CD4-positive, alpha-beta T cell treated with Interleukin-15 for 1 hour (primary cell): Measurements from ENCODE around the gene STARD5.
"Not testable (repeated sequence)": the region's sequence is repeated elsewhere in the genome, so short reads cannot be mapped to it uniquely, and the experiment has no call there.

ENCODE experiments used
- DNase-seq: peaks from one replicate; pipeline ENCODE4 v3.0.0-alpha.2; 2020

Gene STARD5

DNA sequence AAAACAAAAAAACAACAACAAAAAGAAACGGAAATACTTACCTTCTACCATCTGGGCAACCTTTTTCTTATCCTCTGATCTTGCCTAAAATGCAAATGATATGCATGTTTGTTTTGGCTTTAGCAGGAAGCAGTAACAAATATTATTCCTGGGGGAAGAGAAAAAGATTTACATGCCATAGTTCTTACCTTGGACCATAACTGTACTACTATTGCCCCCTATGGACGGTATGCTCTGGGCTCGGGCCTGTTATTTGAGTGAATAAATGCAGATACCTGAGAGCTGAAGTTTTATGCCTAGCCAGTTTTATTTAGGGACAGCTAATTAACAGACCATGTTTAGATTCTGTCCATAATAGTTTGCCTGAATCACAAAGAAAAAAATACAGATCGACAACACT is 12.6 kb upstream of the STARD5 start:
- DNase-seq = peak; percentile 53

DNA sequence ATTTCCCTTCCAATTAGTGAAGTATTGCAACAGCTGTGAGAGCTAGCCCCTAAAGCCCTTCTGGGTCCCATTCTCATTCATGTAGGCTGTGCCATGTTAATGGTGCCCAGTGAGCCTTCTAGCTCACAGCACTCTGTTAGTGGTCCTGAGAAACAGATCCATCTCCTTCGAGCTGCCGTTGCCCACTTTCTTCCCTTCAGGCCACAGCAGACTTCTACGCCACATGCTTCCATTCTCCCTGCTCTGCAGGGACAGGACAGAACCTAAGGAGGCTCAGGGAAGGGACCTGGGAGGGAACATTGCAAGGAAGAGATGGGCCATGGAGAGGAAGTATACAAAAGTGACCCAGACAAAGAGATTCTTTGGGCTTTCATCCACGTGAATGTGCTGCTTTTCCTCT is 11.7 kb upstream of the STARD5 start:
- no peak for DNase-seq

DNA sequence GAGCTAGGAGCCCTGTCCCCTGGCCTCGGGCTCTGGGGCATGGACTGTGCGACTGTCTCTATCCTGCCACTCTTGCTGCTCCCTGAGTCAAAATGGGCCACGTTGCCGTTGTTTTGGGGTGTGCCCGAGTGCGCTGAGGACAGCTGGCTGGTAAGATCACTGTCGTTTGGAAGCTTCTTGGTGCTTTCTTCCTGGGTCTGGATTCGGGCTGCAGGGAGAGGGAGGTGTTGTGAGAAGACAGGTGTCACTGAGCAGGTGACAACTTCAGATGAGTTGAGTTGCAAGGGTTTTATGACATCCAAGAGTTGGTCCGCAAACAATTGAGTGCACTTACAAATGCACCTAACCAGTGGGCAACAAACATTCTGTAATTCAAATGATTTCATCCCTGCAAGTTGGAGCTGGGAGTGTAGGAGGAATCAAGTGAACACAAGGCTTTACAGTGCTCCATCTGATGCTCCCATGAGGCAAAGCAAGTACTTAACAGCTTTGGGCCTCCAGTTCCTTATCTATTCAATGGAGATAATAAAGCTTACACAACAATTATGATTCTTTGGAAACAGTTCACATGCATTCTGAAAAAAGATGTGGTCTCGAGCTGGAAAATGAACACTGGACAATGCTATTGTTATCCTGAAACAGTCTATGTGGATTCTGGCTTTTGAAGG is 11.0 kb upstream of the STARD5 start:
- DNase-seq = no peak

DNA sequence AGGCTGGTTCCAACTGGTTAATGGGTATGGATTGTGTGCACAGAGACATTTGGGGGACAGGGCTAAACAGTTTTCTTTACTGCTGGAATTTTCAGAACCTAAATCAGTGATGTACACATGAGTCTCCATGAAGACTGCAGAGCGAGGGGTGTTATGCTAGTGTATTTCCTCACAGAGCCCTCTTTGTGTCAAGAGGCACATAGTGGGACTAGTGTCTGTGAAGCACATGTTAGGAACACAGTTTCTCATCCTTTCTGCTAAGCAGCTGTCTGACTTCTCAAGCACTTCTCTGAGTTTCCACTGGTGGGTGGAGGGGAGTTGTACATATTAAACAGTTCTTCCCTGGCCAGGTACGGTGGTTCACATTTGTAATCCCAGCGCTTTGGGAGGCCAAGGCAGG is 9.4 kb upstream of the STARD5 start:
- DNase-seq = no peak

DNA sequence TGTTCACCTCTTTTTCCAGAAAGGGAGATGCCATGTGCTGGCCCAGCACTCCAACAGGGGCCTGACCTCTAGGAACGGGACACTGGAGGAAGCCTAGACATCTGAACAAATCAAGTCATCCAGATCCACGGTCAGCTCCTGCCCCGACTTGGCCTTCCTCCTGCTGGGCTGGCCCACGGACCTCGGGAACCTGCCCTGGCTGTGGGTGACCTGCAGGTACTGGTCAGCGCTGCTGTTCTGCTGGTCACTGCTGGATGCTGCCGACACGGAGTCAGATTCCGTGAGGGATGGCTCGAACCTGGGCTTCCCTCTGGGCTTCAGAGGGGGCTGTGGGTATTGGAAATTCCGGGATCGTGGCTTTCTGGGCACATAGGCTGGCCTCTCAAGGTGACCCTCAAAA is 8.4 kb upstream of the STARD5 start:
- DNase-seq = no peak

DNA sequence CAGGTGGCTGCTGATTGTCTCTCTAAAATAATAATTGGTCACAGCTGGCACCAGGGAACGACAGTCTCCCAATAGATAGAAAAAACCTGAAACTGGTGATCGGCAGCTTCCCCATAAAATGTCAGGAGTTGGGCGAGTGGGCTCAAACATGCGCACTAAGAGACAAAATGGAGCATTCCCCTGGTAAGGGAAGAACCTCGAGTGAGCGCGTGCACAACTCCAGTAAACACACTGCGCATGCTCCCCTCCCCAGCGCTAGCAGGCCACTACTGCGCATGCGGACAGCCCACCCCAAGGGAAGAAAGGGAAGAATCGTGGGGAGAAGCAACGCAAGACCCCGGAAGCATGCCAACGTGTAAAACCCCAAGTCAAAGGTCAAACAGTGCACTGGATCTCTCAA is 7.7 kb upstream of the STARD5 start:
- DNase-seq = no peak

DNA sequence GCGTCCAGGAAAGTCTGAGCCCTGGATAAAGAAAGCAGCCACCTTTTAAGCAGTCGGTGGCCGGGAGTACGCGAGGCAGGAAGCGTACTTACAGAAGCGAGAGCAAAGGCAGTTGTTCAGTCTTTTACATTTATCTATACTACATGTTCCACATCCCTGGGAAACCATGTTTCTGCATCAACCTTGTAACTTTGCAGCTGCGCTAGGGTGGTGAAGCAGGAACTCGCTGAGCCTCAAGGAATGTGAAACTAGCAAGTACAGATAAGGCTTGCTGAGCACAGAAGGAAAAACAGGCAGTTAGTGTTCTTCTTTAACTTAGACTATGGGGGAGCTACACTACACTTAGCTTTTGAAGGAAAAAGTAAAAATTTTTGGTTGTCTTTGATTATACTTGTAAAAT is 7.2 kb upstream of the STARD5 start:
- DNase-seq = not testable (repeated sequence)

DNA sequence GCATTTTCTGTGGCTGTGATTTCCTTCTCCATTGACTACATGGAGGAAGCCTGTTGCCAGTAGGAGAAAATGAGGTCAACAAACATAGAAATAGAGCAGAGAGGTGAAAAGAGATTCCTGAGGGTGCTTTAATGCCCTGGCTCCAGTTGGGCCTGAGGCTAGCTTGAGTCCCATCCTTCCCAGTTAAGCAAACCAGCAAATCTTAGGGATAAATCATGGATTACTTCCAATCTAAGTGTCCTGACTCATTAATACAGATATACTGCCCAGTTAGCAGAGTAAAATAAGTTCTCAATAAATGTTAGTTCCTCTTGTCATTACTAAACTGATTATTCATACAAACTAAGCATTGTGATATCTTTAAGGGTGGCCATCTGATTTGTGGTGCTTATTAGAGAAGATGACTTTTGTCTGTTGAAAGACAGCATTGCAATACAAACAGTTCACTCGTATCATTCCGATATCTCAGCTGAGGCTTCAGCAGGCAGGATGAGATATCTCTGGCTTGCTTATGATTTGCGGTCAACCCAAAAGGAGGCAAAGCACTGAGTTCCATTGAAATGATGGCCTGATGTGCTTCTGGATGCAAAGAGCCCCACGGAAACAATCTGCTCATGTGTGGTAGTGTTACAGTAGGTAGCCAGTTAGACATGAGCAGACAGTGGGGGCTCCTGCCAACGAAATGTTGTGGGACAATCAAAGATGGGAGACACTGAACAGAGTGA is 6.6 kb upstream of the STARD5 start:
- DNase-seq = no peak

DNA sequence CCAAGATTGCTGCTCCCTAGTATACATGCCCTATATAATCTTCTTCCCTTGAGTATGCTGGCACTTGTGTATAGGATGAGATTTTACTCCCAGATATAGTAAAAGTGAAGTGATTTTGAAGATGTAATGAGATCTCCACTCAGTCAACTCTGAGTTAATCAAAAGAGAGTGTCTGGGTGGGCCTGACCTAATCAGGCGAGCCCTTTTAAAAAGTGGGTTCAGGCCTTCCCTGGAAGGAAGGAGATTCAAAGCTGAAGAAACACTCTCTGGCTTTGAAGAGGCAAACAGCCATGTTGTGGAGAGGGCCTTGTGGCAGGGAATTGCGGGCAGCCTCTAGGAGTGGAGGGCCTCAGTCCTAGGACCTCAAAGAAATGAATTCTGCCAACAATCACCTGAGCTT is 5.5 kb upstream of the STARD5 start:
- DNase-seq = no peak

DNA sequence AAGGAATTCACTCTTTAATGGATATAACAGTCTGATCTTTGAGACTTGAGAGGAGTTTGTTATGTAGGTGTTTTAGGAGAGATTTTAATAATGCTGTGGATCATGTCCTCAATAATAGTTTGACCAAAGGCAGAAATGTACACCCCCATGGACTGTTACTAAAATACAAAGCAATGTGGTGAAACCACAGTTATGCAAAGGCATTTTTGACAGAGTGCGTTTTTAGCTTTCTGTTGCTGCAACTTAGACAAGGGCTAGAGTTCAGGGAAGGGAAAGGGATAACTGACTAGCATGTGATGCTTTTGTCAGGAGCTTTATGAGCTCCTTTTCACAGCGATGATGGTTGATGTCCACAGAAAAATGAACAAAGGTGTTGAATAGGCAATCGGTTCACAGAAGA is 3.6 kb upstream of the STARD5 start:
- DNase-seq = no peak

DNA sequence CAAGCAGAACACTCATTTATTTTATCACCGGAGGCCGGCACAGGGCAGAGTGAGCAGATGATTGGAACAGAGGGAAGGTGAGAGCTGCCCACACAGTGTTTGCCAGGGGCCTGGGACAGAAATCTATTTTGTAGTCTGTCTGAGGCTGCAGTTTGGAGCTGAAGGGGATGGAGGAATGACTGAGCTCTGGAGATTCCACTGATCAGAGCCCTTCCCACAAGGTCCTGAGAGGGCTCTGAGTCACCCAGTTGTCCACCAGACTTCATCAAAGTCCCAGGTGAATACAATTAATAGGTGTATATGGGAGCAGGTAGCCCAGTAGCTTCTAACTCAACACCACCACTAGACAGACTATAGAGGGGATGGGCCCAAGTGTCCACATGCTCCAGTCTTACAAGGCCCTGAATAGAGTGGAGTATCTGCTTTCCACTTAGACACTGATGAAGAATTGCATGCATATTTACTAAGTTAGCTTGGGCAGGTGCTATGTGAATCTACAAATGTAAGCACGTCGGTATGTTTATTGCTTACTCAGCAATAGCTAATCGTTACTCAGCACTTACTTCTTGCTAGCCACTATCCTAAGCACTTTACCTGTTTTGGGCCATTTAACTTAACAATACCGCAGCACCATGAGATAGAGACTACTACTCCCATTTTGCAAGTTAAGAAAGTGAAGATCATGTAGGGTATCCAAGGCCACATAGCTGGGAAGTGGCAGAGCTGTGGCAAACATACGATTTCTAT is 2.7 kb upstream of the STARD5 start:
- DNase-seq = no peak

DNA sequence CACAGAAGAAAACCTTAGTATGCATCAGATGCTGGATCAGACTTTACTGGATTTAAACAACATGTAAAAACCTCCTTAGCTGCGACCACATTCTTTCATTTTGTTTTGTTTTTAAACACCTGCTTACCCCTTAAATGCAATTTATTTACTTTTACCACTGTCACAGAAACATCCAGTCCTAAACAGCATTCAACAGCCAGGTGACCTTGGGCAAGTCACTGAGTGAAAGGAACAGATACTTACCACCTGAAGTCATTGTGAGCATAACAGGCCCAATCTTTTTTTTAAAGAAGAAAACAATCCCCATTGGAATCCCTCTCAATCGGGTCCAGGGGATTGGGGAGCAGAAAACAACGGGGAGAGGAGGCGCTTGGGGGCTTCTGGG is 390 bp downstream of the STARD5 start:
- no peak for DNase-seq

DNA sequence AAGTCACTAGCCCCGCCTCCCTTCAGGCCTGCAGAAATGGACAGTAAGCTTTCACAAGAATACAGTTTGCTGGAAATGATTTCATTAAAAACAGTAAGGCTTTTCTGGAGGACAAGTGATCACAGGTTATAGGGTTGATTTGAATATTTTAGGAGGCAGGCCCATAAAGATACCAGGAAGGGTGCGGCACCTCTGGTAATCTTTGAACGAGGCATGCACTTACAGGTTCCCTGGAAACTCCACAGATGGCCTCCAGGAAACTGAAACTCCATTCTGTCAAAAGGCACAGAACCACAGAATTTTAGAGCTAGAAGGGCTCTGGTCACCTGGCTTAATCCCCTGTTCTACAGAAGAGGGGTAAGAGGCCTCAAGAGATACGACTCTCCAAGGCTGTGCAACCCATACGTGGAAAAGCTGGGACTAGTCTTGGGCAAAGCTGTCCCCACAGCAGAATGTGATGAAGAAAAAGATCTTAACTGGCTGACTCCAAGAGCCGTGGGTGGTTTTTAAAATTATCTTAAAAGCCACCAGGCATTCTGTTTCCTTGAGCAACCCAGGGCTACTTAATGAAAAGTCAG is 1.2 kb downstream of the STARD5 start:
- DNase-seq = no peak

DNA sequence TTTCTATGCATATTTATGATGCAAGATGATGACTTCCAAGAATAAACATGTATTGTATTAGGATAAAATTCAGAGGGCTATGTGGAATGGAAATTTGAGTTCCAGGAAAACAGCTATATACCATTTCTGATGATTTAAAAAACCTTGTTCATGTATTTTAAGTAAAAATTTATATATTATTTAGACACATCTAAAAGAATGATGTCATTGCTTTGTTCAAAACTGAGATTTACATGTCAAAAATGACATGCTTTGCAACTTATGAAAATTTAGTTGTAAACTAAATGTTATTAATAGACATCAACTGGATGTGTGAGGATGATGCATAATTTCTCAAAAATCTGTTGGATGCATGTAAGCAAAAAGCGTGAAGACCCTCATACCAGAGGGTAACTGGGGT is 2.3 kb downstream of the STARD5 start:
- no peak for DNase-seq

DNA sequence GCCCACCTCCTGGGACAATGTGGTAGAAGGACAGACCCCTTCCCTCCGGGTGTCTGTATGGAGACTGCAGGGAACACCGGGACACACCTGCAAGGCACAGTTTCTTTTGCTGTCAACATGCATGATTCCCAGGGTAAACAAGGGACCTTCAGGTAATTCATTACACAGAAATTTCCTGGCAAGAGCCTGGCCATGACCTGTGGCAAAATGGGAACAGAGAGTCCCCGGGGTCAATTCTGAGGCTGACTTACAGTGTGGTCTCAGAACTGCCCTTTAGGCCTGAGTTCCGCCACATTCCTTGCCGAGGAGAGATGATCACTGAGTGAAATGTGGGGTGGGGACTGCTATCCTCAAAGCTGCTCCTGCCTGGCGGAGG is 6.3 kb downstream of the STARD5 start:
- DNase-seq = no peak

DNA sequence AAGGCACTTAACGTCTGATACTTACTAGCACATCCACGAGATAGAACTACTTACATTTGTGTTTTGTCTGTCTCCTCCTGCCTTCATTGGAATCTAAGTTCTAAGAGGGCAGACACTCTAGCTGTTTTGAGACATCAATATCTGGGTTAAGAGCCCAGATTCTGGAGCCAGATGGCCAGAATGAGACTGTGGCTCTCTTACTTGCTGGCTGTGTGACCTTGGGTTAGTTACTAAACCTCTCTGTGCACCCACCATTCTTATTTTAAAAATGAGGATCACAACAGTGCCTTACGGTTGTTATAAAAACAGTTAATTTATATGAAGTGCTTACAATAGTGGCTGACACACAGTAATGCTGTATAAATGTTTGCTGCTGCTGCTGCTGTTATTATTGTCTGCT is 7.7 kb downstream of the STARD5 start:
- DNase-seq = no peak

DNA sequence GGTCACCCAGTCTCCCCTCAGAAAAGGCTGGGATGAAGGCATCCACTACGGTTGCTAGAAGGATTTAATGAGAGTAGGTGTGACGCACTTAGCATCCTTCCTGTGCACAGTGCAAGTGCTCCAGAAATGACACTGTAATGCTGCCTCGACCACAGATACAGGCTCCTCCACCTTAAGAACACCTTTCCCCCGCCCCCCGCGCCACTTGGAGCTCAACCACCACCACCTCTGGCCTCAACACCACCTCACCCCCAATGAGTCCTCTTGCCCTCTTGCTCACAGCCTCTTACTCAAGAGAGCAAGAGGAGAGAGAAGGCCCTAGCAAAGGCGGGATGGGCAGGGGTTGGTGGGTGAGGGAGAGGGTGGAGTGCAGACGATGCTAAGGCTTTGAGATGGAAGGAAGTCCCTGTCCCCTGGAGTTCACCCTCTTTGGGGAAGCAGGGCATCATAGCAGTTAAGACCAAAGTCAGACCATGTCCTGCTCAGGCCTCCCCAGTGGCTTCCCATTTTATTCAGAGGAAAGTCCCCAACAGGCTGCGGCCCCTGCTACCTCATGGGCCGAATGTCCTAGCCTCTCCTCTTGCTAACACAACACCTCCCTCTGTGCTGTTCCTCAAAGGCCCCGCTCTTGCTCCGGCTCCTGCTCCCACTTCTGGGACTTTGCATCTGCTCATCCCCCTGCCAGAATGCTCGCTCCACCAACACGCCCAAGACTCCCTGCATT is 8.3 kb downstream of the STARD5 start:
- no peak for DNase-seq

DNA sequence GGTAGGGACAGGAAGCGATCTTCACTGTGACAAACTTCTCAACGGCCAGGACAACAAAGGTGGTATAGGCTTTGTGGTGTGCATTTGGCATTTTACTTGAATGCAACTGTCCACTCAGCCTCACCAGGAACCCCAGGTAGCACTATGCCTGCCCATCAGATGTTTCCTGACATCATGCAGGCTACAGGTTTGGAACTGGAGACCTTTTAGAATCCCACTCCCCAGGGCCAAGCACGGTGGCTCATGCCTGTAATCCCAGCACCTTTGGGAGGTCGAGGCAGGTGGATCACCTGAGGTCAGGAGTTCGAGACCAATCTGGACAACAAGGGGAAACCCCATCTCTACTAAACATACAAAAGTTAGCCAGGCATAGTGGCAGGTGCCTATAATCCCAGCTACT is 9.6 kb downstream of the STARD5 start:
- no peak for DNase-seq

DNA sequence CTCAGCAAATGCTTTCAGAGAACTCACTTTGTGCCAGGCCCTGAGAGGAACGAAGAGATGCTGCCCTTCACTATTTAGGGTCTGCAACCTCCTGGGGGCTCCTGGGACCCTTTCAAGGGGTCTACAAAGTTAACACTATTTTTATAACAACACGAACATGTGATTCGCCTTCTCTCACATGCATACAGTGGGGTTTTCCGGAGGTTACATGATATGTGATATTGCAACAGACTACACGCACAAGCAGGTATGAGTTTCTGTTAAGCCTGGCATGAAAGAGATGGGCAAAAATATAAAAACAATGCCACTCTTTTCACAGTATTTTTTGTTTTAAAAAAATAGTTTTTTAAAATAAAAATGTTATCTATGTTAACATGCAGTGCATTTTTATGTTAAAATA is 10.3 kb downstream of the STARD5 start:
- DNase-seq = no peak

DNA sequence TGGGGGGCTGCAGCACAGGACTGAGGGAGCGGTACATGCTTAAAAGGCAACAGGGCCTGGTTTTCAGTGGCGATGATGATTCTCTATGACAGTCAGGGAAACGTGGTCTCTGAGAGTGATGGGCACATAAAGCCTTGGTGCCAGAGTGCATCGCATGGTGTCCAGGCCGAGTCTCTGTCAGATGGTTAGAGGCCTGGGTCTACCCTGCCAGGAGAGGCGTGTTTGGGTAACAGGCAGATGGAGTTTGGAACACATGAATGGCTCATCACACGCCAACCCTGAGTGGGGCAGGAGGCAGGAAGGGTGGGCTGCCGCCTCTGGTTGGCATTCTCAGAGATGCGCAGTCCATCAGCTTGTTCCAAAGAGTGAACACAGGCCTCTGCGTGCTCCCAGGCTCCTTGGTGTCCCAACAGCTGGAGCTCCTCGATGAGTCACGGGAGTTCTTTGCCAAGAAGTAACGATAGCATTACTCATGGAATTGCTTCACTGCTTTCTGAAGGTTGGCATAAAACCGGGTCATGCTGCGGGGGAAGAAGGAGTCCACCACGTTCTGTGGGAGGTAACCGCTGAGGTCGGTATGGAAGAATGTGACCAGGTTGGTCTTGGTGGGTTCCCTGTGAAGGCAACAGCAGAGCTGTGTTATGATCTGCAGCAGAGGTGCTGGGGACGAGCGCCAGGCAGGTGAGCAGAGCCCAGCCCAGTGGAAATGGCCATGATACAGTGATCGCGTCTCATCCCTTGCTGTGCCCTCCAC is 11.0 kb downstream of the STARD5 start:
- peak; percentile 68 for DNase-seq

DNA sequence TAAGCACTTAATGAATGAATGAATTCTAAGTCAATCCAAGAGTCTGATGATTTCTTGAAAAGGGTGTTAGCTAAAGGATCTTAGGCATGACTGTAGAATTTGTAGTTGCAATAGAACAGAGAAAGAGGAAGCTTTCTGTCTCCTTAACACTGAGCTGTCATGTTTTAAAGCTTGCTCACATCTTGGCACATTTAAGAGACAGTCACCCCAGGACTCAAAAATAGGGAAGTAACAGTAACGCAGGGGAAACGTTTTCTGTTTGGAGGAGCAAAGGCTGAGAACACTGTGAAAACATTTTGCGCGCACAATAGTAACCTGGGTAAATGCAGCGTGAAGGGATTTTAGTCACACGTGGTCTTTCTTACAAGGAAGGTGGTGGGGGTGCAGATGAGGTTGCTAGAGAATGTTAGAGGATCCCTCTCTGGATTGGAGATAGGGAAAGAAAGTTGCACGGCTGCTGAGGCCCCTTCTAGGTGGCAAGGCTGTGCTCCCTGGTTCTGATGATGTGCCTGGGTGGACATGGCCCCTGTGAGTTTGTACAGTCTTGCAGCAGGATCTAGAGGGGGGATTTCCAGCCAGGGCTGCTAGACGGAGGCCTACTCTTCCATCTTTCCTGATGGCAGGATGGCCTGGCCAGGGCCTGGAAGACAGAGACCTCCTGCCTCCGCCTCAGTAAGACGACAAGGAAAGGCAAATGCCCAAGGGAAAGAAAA is 12.0 kb downstream of the STARD5 start:
- peak; percentile 44 for DNase-seq

DNA sequence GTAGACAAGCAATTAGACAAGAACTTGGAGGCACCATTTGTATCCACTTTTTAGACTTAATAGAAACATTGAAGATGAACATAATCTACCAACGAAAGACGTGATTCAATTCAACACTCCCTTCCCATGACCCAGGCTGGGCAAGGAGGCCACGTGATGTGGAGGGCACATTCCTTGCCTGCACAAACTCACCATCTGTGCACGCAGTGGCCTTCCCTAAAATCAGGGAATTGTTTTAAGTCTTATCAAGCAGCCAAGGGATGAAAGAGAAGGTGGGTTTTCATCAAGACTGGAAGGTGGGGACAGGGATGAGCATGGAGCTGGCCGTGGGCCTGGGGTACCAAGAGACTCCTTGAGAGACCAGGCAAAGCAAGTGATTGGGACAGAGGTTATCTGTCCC is 13.5 kb downstream of the STARD5 start:
- no peak for DNase-seq
